Ovary (tissue), 9 donors: ENCODE data around the gene OSBPL2. TPM values are rescaled to one million over a fixed set of nuclear protein-coding genes. Genes with fewer than 3 reads are reported as not detected.

ENCODE experiments used
- DNase-seq, 5 donors: peaks; one replicate each; pipeline ENCODE4 v3.0.0-alpha.2; 2019 to 2020
- H3K27ac ChIP-seq, 2 donors: fragments of 200-600 bp; one replicate each; pipeline versions ENCODE4 v1.5.1 to v1.8.0; 2019 to 2022
- H3K27me3 ChIP-seq: fragments of 200-600 bp; one replicate; pipeline ENCODE4 v1.8.0; 2022
- H3K36me3 ChIP-seq: fragments of 200-600 bp; sonication (generic); one replicate; pipeline ENCODE4 v1.5.1; 2019
- H3K4me1 ChIP-seq: one replicate; pipeline ENCODE4 v1.8.1; 2013; ENCODE audit warnings: mild to moderate bottlenecking, moderate library complexity; ENCODE audit not compliant: insufficient read depth
- H3K4me3 ChIP-seq: fragments of 200-600 bp; sonication (generic); one replicate; pipeline ENCODE4 v1.5.1; 2017
- H3K9me3 ChIP-seq, 2 donors: fragments of 200-600 bp in 1 of 2; sonication (generic) in 1 of 2; one replicate each; pipeline versions ENCODE4 v1.5.1 to v1.8.1; 2013 to 2019; ENCODE audit warnings: mild to moderate bottlenecking in 1 of 2, moderate library complexity in 1 of 2
- CTCF ChIP-seq, 3 donors: fragments of 450-650 bp in 2 of 3; fragments of 200-600 bp in 1 of 3; IDR thresholded peaks; one replicate each; pipeline versions ENCODE4 v1.5.1 to v1.8.0; 2016 to 2022; ENCODE audit warnings: antibody characterized with exemption in 3 of 3, mild to moderate bottlenecking in 1 of 3
- EP300 ChIP-seq: sonication (generic); formaldehyde crosslinking; IDR thresholded peaks from one replicate; pipeline ENCODE4 v1.6.1; 2017; ENCODE audit warnings: antibody characterized with exemption
- POLR2A ChIP-seq: fragments of 450-650 bp; IDR thresholded peaks from one replicate; pipeline ENCODE4 v1.6.1; 2017; ENCODE audit warnings: antibody characterized with exemption, mild to moderate bottlenecking, moderate library complexity
- WGBS, 3 donors: extraction: QIAGEN DNeasy Blood & Tissue Kit in 1 of 3; methylation state at CpG; one replicate each; pipeline versions ENCODE4 v1.1.5 to v1.1.7; 2013 to 2017; 5-methylcytosine and 5-hydroxymethylcytosine counted together
- intact Hi-C, 4 donors: fragments of 100-400 bp; cut with DNase I; formaldehyde crosslinking; loops; one replicate each; pipeline versions ENCODE4 v1.11.0 to v1.15.1; 2022 to 2023
- polyA plus RNA-seq, 2 donors: library from polyadenylated mRNA; stranded (reverse); fragments of 200-250 nt in 1 of 2; fragments of 350-450 nt in 1 of 2; fragmentation: Illumina TruSeq in 1 of 2; extraction: RNeasy Lipid Tissue Mini Kit (QIAGEN cat#74804) in 1 of 2; gene quantifications; one replicate each; pipeline ENCODE4 v1.2.3, GENCODE V29; 2013 to 2014
- total RNA-seq, 7 donors: library from RNA; depleted of rRNA in 2 of 7; stranded (reverse); fragments of >200 nt in 2 of 7; fragmentation: NEBNext Ultra II Directional in 3 of 7; extraction: Animal tissue kit (Norgen Biotek cat#: 25700) in 3 of 7; gene quantifications; one replicate each; pipeline versions ENCODE4 v1.1.0 to v1.2.4, GENCODE V29; 2016 to 2023
- donor health status: DM: no; HTN: no; CAD: no; lungs with moderate emphysema.
- donor health status: DM: no; HTN: no; CAD: no.
- donor health status: Bipolar disorder and iron deficiency.
- donor health status: DM: yes; HTN: yes; CAD: no.
- donor health status: DM: no; HTN: no; CAD: no.
- donor health status: DM: yes; HTN: yes; CAD: no.

Gene OSBPL2
- total and polyA plus RNA-seq, 9 donors, result 14.2 to 42.2 (median 34.4) TPM

- intact Hi-C loops, result no loop called here
- H3K36me3 ChIP-seq, result no peaks in the 10 kb centered on the region
- TF ChIP-seq CTCF (IDR thresholded peaks at IDR 0.05) (no peak), EP300 (no peak), POLR2A (no peak)
- DNase-seq, result no peak
- H3K4me1 ChIP-seq, result no peaks in the 10 kb centered on the region
- H3K4me3 ChIP-seq, result no peak overlapping the region
- H3K9me3 ChIP-seq, result no peaks in the 10 kb centered on the region
- H3K27ac ChIP-seq, result no peak overlapping the region
- 78 to 84% (median 82%) methylated on average over 51 to 52 of the region's 52 CpGs for WGBS, 3 donors
- H3K27me3 ChIP-seq, result no peaks in the 10 kb centered on the region
Observed at GRCh38 chr20:62323146-62323979, 85.0 kb downstream of the OSBPL2 start.

- Histone ChIP-seq H3K27ac (no peak overlapping the region), H3K4me1 (no peaks in the 10 kb centered on the region), H3K9me3 (no peaks in the 10 kb centered on the region), H3K4me3 (no peak overlapping the region), H3K27me3 (no peaks in the 10 kb centered on the region), H3K36me3 (no peaks in the 10 kb centered on the region)
- intact Hi-C loops, result no loop called here
- WGBS, 3 donors, result 84 to 89% (median 85%) methylated on average over 24 to 25 of the region's 25 CpGs
- no peak for TF ChIP-seq EP300
- no peak for TF ChIP-seq CTCF (IDR thresholded peaks at IDR 0.05)
- TF ChIP-seq POLR2A, result no peak
- DNase-seq, result peak in 1 of 5 donors; percentile 21
Observed at GRCh38 chr20:62323980-62324906, 85.9 kb downstream of the OSBPL2 start.

- peak in 1 of 5 donors; percentile 8 for DNase-seq
- no peaks in the 10 kb centered on the region for H3K9me3 ChIP-seq
- H3K4me1 ChIP-seq, result no peaks in the 10 kb centered on the region
- TF ChIP-seq POLR2A (no peak), EP300 (no peak)
- WGBS, 3 donors, result 88 to 96% (median 95%) methylated on average over 13 to 14 of the region's 14 CpGs
- intact Hi-C loops, result no loop called here
- H3K27me3 ChIP-seq, result no peaks in the 10 kb centered on the region
- no peak overlapping the region for H3K4me3 ChIP-seq
- H3K36me3 ChIP-seq, result no peaks in the 10 kb centered on the region
- H3K27ac ChIP-seq, result no peak overlapping the region
Observed at GRCh38 chr20:62325172-62325905, 87.0 kb downstream of the OSBPL2 start.

- TF ChIP-seq CTCF (IDR thresholded peaks at IDR 0.05) (no peak), POLR2A (no peak), EP300 (no peak)
- no peak overlapping the region for H3K27ac ChIP-seq
- intact Hi-C loops, result no loop called here
- 89 to 94% (median 94%) methylated on average over 14 of the region's 14 CpGs for WGBS, 3 donors
- H3K27me3 ChIP-seq, result no peaks in the 10 kb centered on the region
- H3K4me1 ChIP-seq, result no peaks in the 10 kb centered on the region
- H3K36me3 ChIP-seq, result no peaks in the 10 kb centered on the region
- H3K9me3 ChIP-seq, result no peaks in the 10 kb centered on the region
- H3K4me3 ChIP-seq, result no peak overlapping the region
- DNase-seq, result no peak
Observed at GRCh38 chr20:62326559-62326958, 88.2 kb downstream of the OSBPL2 start.
